ENCODE results near the gene RASGRF2. TPM values are rescaled to one million over a fixed set of nuclear protein-coding genes. Genes with fewer than 3 reads are reported as not detected.

RASGRF2 gene
- polyA plus RNA-seq, 2 donors = 0.40 to 0.69 TPM

GRCh38 chr5:81177061-81177460 is 216.9 kb downstream of the RASGRF2 start:
- no peak overlapping the region for H3K4me3 ChIP-seq (ENCODE audit: low read depth in 1 of 2, low read length in 2 of 2)
- WGBS, 2 donors = 68 to 76% methylated on average over 3 of the region's 3 CpGs
- H3K4me1 ChIP-seq (ENCODE audit: control insufficient read depth in 2 of 2, insufficient read depth in 2 of 2, low read length in 1 of 2) = no peaks in the 10 kb centered on the region
- H3K27ac ChIP-seq (ENCODE audit: low read depth in 2 of 2, low read length in 1 of 2) = no peak overlapping the region
- H3K27me3 ChIP-seq (ENCODE audit: control insufficient read depth in 1 of 2, insufficient read depth in 2 of 2, low read length in 2 of 2) = no peaks in the 10 kb centered on the region
- no peaks in the 10 kb centered on the region for H3K9me3 ChIP-seq (ENCODE audit: control insufficient read depth in 2 of 2, insufficient read depth in 1 of 2, low read depth in 1 of 2, low read length in 1 of 2)
- H3K36me3 ChIP-seq (ENCODE audit: control insufficient read depth in 2 of 2, insufficient read depth in 2 of 2, low read length in 1 of 2) = no peaks in the 10 kb centered on the region

- Histone ChIP-seq H3K4me3 (ENCODE audit: low read depth in 1 of 2, low read length in 2 of 2) (no peak overlapping the region), H3K27me3 (ENCODE audit: control insufficient read depth in 1 of 2, insufficient read depth in 2 of 2, low read length in 2 of 2) (no peaks in the 10 kb centered on the region)
- 88 to 90% methylated on average over 14 of the region's 14 CpGs for WGBS, 2 donors
Observed at GRCh38 chr5:81179959-81180358, 219.8 kb downstream of the RASGRF2 start.

GRCh38 chr5:81180780-81181460 is 220.8 kb downstream of the RASGRF2 start:
- 74% methylated on average over 5 of the region's 5 CpGs for WGBS, 2 donors
- Histone ChIP-seq H3K9me3 (ENCODE audit: control insufficient read depth in 2 of 2, insufficient read depth in 1 of 2, low read depth in 1 of 2, low read length in 1 of 2) (no peaks in the 10 kb centered on the region), H3K27me3 (ENCODE audit: control insufficient read depth in 1 of 2, insufficient read depth in 2 of 2, low read length in 2 of 2) (no peaks in the 10 kb centered on the region), H3K4me3 (ENCODE audit: low read depth in 1 of 2, low read length in 2 of 2) (no peak overlapping the region), H3K27ac (ENCODE audit: low read depth in 2 of 2, low read length in 1 of 2) (no peak overlapping the region), H3K4me1 (ENCODE audit: control insufficient read depth in 2 of 2, insufficient read depth in 2 of 2, low read length in 1 of 2) (no peaks in the 10 kb centered on the region), H3K36me3 (ENCODE audit: control insufficient read depth in 2 of 2, insufficient read depth in 2 of 2, low read length in 1 of 2) (no peaks in the 10 kb centered on the region)

More at GRCh38 chr5:81179959-81180358, 219.8 kb downstream of the RASGRF2 start:
- Histone ChIP-seq H3K27ac (ENCODE audit: low read depth in 2 of 2, low read length in 1 of 2) (no peak overlapping the region), H3K36me3 (ENCODE audit: control insufficient read depth in 2 of 2, insufficient read depth in 2 of 2, low read length in 1 of 2) (no peaks in the 10 kb centered on the region), H3K9me3 (ENCODE audit: control insufficient read depth in 2 of 2, insufficient read depth in 1 of 2, low read depth in 1 of 2, low read length in 1 of 2) (no peaks in the 10 kb centered on the region), H3K4me1 (ENCODE audit: control insufficient read depth in 2 of 2, insufficient read depth in 2 of 2, low read length in 1 of 2) (no peaks in the 10 kb centered on the region)

GRCh38 chr5:81181576-81182316 is 221.6 kb downstream of the RASGRF2 start:
- WGBS, 2 donors = 53 to 65% methylated on average over 4 of the region's 4 CpGs
- no peaks in the 10 kb centered on the region for H3K36me3 ChIP-seq (ENCODE audit: control insufficient read depth in 2 of 2, insufficient read depth in 2 of 2, low read length in 1 of 2)
- no peaks in the 10 kb centered on the region for H3K9me3 ChIP-seq (ENCODE audit: control insufficient read depth in 2 of 2, insufficient read depth in 1 of 2, low read depth in 1 of 2, low read length in 1 of 2)
- no peak overlapping the region for H3K4me3 ChIP-seq (ENCODE audit: low read depth in 1 of 2, low read length in 2 of 2)
- H3K27ac ChIP-seq (ENCODE audit: low read depth in 2 of 2, low read length in 1 of 2) = no peak overlapping the region
- H3K27me3 ChIP-seq (ENCODE audit: control insufficient read depth in 1 of 2, insufficient read depth in 2 of 2, low read length in 2 of 2) = no peaks in the 10 kb centered on the region
- no peaks in the 10 kb centered on the region for H3K4me1 ChIP-seq (ENCODE audit: control insufficient read depth in 2 of 2, insufficient read depth in 2 of 2, low read length in 1 of 2)

- Histone ChIP-seq H3K4me3 (ENCODE audit: low read depth in 1 of 2, low read length in 2 of 2) (no peak overlapping the region), H3K36me3 (ENCODE audit: control insufficient read depth in 2 of 2, insufficient read depth in 2 of 2, low read length in 1 of 2) (no peaks in the 10 kb centered on the region), H3K4me1 (ENCODE audit: control insufficient read depth in 2 of 2, insufficient read depth in 2 of 2, low read length in 1 of 2) (no peaks in the 10 kb centered on the region), H3K9me3 (ENCODE audit: control insufficient read depth in 2 of 2, insufficient read depth in 1 of 2, low read depth in 1 of 2, low read length in 1 of 2) (no peaks in the 10 kb centered on the region), H3K27me3 (ENCODE audit: control insufficient read depth in 1 of 2, insufficient read depth in 2 of 2, low read length in 2 of 2) (no peaks in the 10 kb centered on the region), H3K27ac (ENCODE audit: low read depth in 2 of 2, low read length in 1 of 2) (no peak overlapping the region)
- 71 to 80% methylated on average over 9 of the region's 9 CpGs for WGBS, 2 donors
Observed at GRCh38 chr5:81182396-81183390, 222.5 kb downstream of the RASGRF2 start.

- H3K9me3 ChIP-seq (ENCODE audit: control insufficient read depth in 2 of 2, insufficient read depth in 1 of 2, low read depth in 1 of 2, low read length in 1 of 2) = no peaks in the 10 kb centered on the region
- no peaks in the 10 kb centered on the region for H3K36me3 ChIP-seq (ENCODE audit: control insufficient read depth in 2 of 2, insufficient read depth in 2 of 2, low read length in 1 of 2)
- no peaks in the 10 kb centered on the region for H3K27me3 ChIP-seq (ENCODE audit: control insufficient read depth in 1 of 2, insufficient read depth in 2 of 2, low read length in 2 of 2)
- WGBS, 2 donors = 89 to 90% methylated on average over 11 of the region's 11 CpGs
- H3K4me1 ChIP-seq (ENCODE audit: control insufficient read depth in 2 of 2, insufficient read depth in 2 of 2, low read length in 1 of 2) = peaks cover 0 to 2% of the 10 kb centered on the region in 2 donors
- no peak overlapping the region for H3K4me3 ChIP-seq (ENCODE audit: low read depth in 1 of 2, low read length in 2 of 2)
- no peak overlapping the region for H3K27ac ChIP-seq (ENCODE audit: low read depth in 2 of 2, low read length in 1 of 2)
Observed at GRCh38 chr5:81183811-81184748, 223.9 kb downstream of the RASGRF2 start.

GRCh38 chr5:81184749-81185110 is 224.6 kb downstream of the RASGRF2 start:
- Histone ChIP-seq H3K36me3 (ENCODE audit: control insufficient read depth in 2 of 2, insufficient read depth in 2 of 2, low read length in 1 of 2) (no peaks in the 10 kb centered on the region), H3K27me3 (ENCODE audit: control insufficient read depth in 1 of 2, insufficient read depth in 2 of 2, low read length in 2 of 2) (no peaks in the 10 kb centered on the region), H3K4me1 (ENCODE audit: control insufficient read depth in 2 of 2, insufficient read depth in 2 of 2, low read length in 1 of 2) (peaks cover 0 to 2% of the 10 kb centered on the region in 2 donors), H3K27ac (ENCODE audit: low read depth in 2 of 2, low read length in 1 of 2) (no peak overlapping the region), H3K9me3 (ENCODE audit: control insufficient read depth in 2 of 2, insufficient read depth in 1 of 2, low read depth in 1 of 2, low read length in 1 of 2) (no peaks in the 10 kb centered on the region), H3K4me3 (ENCODE audit: low read depth in 1 of 2, low read length in 2 of 2) (no peak overlapping the region)
- 90 to 91% methylated on average over 6 of the region's 6 CpGs for WGBS, 2 donors

GRCh38 chr5:81187885-81188284 is 227.7 kb downstream of the RASGRF2 start:
- peaks cover 0 to 2% of the 10 kb centered on the region in 2 donors for H3K4me1 ChIP-seq (ENCODE audit: control insufficient read depth in 2 of 2, insufficient read depth in 2 of 2, low read length in 1 of 2)
- H3K36me3 ChIP-seq (ENCODE audit: control insufficient read depth in 2 of 2, insufficient read depth in 2 of 2, low read length in 1 of 2) = no peaks in the 10 kb centered on the region
- H3K9me3 ChIP-seq (ENCODE audit: control insufficient read depth in 2 of 2, insufficient read depth in 1 of 2, low read depth in 1 of 2, low read length in 1 of 2) = no peaks in the 10 kb centered on the region
- 29% methylated on average over 6 of the region's 6 CpGs for whole genome bisulfite sequencing, 2 donors
- no peak overlapping the region for H3K27ac ChIP-seq (ENCODE audit: low read depth in 2 of 2, low read length in 1 of 2)
- H3K4me3 ChIP-seq (ENCODE audit: low read depth in 1 of 2, low read length in 2 of 2) = no peak overlapping the region
- H3K27me3 ChIP-seq (ENCODE audit: control insufficient read depth in 1 of 2, insufficient read depth in 2 of 2, low read length in 2 of 2) = no peaks in the 10 kb centered on the region
